ENCODE results near the gene TBL1Y.

GRCh38 chrY:7099742-7100141 is 189.2 kb downstream of the TBL1Y start:
- TF ChIP-seq CTCF (CRISPR knock-in tag; IDR thresholded peaks at IDR 0.05) (no peak), ELK4 (CRISPR knock-in tag; IDR thresholded peaks at IDR 0.05; ENCODE audit: borderline replicate concordance) (no peak), CEBPB (IDR thresholded peaks at IDR 0.05; ENCODE audit: borderline replicate concordance, low read depth, low read length) (no peak), FOSL1 (CRISPR knock-in tag; IDR thresholded peaks at IDR 0.05; ENCODE audit: borderline replicate concordance) (no peak), MAF1 (CRISPR knock-in tag; IDR thresholded peaks at IDR 0.05; ENCODE audit: borderline replicate concordance) (no peak), SRSF9 (IDR thresholded peaks at IDR 0.05; ENCODE audit: borderline replicate concordance, insufficient read depth, low read depth, low read length, poor library complexity, severe bottlenecking) (no peak), EZH2 (conservative IDR thresholded peaks at IDR 0.05; ENCODE audit: low read depth, low read length) (no peak), ZNF749 (CRISPR knock-in tag; IDR thresholded peaks at IDR 0.05; ENCODE audit: borderline replicate concordance) (no peak), ZNF687 (CRISPR knock-in tag; IDR thresholded peaks at IDR 0.05) (no peak), ZNF605 (CRISPR knock-in tag; IDR thresholded peaks at IDR 0.05) (no peak), ZNF33B (CRISPR knock-in tag; IDR thresholded peaks at IDR 0.05) (no peak), FOXM1 (CRISPR knock-in tag; IDR thresholded peaks at IDR 0.05) (no peak), ZNF34 (CRISPR knock-in tag; IDR thresholded peaks at IDR 0.05; ENCODE audit: borderline replicate concordance) (no peak), MEIS2 (CRISPR knock-in tag; IDR thresholded peaks at IDR 0.05) (no peak)

All from HepG2 (cell line).